RWPE2 (cell line): Measurements from ENCODE around the gene NFASC.

Experiments used
- ATAC-seq: fragments of 200-7000 bp; cut with Tn5 transposase; 3 replicates; pipeline ENCODE4 v1.9.1; 2021; ENCODE audit warnings: low read depth
- DNase-seq: peaks from one replicate; pipeline ENCODE4 v3.0.0-alpha.2; 2020; ENCODE audit warnings: low spot score
- H3K27ac ChIP-seq: fragments of 450-650 bp; 2 replicates; pipeline ENCODE4 v1.5.1; 2017; ENCODE audit warnings: mild to moderate bottlenecking; ENCODE audit not compliant: poor library complexity, severe bottlenecking
- H3K27me3 ChIP-seq: fragments of 250-450 bp; sonication (Bioruptor Pico); 2 replicates; pipeline ENCODE4 v1.5.1; 2021; ENCODE audit warnings: mild to moderate bottlenecking, moderate library complexity; ENCODE audit not compliant: insufficient read depth, poor library complexity, severe bottlenecking
- H3K36me3 ChIP-seq: fragments of 250-450 bp; sonication (Bioruptor Pico); 2 replicates; pipeline ENCODE4 v1.5.1; 2020; ENCODE audit warnings: low read depth, mild to moderate bottlenecking, moderate library complexity
- H3K4me1 ChIP-seq: fragments of 250-450 bp; sonication (Bioruptor Pico); 2 replicates; pipeline ENCODE4 v1.5.1; 2021; ENCODE audit warnings: mild to moderate bottlenecking, moderate library complexity; ENCODE audit not compliant: insufficient read depth, poor library complexity, severe bottlenecking
- H3K4me3 ChIP-seq: fragments of 250-450 bp; sonication (Bioruptor Pico); 2 replicates; pipeline ENCODE4 v1.5.1; 2021; ENCODE audit warnings: mild to moderate bottlenecking, moderate library complexity; ENCODE audit not compliant: severe bottlenecking
- H3K9me3 ChIP-seq: fragments of 250-450 bp; sonication (Bioruptor Pico); 2 replicates; pipeline ENCODE4 v1.5.1; 2021; ENCODE audit warnings: mild to moderate bottlenecking, moderate library complexity; ENCODE audit not compliant: severe bottlenecking
- CTCF ChIP-seq: fragments of 450-650 bp; IDR thresholded peaks from one replicate; pipeline ENCODE4 v1.5.1; 2017; ENCODE audit warnings: mild to moderate bottlenecking, moderate library complexity; ENCODE audit not compliant: poor library complexity, severe bottlenecking

NFASC gene

GRCh38 chr1:204829133-204829825 lies 41.4 kb upstream of the NFASC start:
- H3K4me3 ChIP-seq, result no peak overlapping the region
- DNase-seq, result no peak
- H3K27me3 ChIP-seq, result peaks cover 11% of the 10 kb centered on the region
- ATAC-seq, result no peak
- no peaks in the 10 kb centered on the region for H3K4me1 ChIP-seq
- H3K27ac ChIP-seq, result no peak overlapping the region
- no peaks in the 10 kb centered on the region for H3K36me3 ChIP-seq
- no peak for TF ChIP-seq CTCF
- no peaks in the 10 kb centered on the region for H3K9me3 ChIP-seq

GRCh38 chr1:204830747-204831146 lies 39.9 kb upstream of the NFASC start:
- ATAC-seq (no peak), DNase-seq (no peak)
- Histone ChIP-seq H3K9me3 (no peaks in the 10 kb centered on the region), H3K27ac (no peak overlapping the region), H3K4me1 (no peaks in the 10 kb centered on the region), H3K27me3 (peaks cover 11% of the 10 kb centered on the region), H3K4me3 (no peak overlapping the region), H3K36me3 (no peaks in the 10 kb centered on the region)
- no peak for TF ChIP-seq CTCF

- Histone ChIP-seq H3K27me3 (peaks cover 11% of the 10 kb centered on the region), H3K36me3 (no peaks in the 10 kb centered on the region), H3K4me3 (no peak overlapping the region), H3K9me3 (no peaks in the 10 kb centered on the region), H3K4me1 (no peaks in the 10 kb centered on the region), H3K27ac (no peak overlapping the region)
- TF ChIP-seq CTCF, result no peak
- no peak for ATAC-seq
- no peak for DNase-seq
These were observed 39.5 kb upstream of the NFASC start for GRCh38 chr1:204831186-204831585.

GRCh38 chr1:204834336-204834735 lies 36.3 kb upstream of the NFASC start:
- Histone ChIP-seq H3K4me3 (no peak overlapping the region), H3K4me1 (no peaks in the 10 kb centered on the region), H3K27ac (no peak overlapping the region), H3K36me3 (no peaks in the 10 kb centered on the region), H3K9me3 (no peaks in the 10 kb centered on the region), H3K27me3 (no peaks in the 10 kb centered on the region)
- TF ChIP-seq CTCF, result no peak
- ATAC-seq, result no peak
- no peak for DNase-seq

- Histone ChIP-seq H3K9me3 (no peaks in the 10 kb centered on the region), H3K4me3 (no peak overlapping the region), H3K27me3 (no peaks in the 10 kb centered on the region), H3K27ac (no peak overlapping the region), H3K36me3 (no peaks in the 10 kb centered on the region), H3K4me1 (no peaks in the 10 kb centered on the region)
- TF ChIP-seq CTCF, result no peak
- ATAC-seq (no peak), DNase-seq (no peak)
These were observed 35.9 kb upstream of the NFASC start for GRCh38 chr1:204834752-204835151.
